ENCODE measurements around the gene SSBP3. TPM values are rescaled to one million over a fixed set of nuclear protein-coding genes. Genes with fewer than 3 reads are reported as not detected.

The SSBP3 gene
- total and polyA plus RNA-seq, 9 of the 15 experiments (the other 6 are each of a cell fraction or from before 2014, with no cell fraction given), result 8.7 to 108 (median 33.8) TPM

DNA sequence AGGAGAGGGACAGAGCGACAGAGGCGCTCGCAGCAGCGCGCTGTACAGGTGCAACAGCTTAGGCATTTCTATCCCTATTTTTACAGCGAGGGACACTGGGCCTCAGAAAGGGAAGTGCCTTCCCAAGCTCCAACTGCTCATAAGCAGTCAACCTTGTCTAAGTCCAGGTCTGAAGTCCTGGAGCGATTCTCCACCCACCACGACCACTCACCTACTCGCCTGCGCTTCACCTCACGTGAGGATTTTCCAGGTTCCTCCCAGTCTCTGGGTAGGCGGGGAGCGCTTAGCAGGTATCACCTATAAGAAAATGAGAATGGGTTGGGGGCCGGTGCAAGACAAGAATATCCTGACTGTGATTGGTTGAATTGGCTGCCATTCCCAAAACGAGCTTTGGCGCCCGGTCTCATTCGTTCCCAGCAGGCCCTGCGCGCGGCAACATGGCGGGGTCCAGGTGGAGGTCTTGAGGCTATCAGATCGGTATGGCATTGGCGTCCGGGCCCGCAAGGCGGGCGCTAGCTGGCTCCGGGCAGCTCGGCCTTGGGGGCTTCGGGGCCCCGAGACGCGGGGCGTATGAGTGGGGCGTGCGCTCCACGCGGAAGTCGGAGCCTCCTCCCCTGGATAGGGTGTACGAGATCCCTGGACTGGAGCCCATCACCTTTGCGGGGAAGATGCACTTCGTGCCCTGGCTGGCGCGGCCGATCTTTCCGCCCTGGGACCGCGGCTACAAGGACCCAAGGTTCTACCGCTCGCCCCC, 206.3 kb downstream of the SSBP3 start, which contains the start of the genes CYB5RL and MRPL37 (continued):
- TF ChIP-seq ZNF518B (CRISPR knock-in tag; IDR thresholded peaks at IDR 0.05), result no peak
- no peak for TF ChIP-seq BACH1 (tag; IDR thresholded peaks at IDR 0.05)
- peak; percentile 35; the same call in 1 of the 2 replicates for TF ChIP-seq MXI1 (IDR thresholded peaks at IDR 0.05; ENCODE audit: low read depth, low read length)
- TF ChIP-seq TBP (optimal IDR thresholded peaks at IDR 0.05; ENCODE audit: low read depth, low read length), result peak; percentile 91
- peak; percentile 98 for TF ChIP-seq CXXC5 (CRISPR knock-in tag; IDR thresholded peaks at IDR 0.05)
- TF ChIP-seq, protein P1, sequence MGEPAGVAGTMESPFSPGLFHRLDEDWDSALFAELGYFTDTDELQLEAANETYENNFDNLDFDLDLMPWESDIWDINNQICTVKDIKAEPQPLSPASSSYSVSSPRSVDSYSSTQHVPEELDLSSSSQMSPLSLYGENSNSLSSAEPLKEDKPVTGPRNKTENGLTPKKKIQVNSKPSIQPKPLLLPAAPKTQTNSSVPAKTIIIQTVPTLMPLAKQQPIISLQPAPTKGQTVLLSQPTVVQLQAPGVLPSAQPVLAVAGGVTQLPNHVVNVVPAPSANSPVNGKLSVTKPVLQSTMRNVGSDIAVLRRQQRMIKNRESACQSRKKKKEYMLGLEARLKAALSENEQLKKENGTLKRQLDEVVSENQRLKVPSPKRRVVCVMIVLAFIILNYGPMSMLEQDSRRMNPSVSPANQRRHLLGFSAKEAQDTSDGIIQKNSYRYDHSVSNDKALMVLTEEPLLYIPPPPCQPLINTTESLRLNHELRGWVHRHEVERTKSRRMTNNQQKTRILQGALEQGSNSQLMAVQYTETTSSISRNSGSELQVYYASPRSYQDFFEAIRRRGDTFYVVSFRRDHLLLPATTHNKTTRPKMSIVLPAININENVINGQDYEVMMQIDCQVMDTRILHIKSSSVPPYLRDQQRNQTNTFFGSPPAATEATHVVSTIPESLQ (CRISPR knock-in tag; IDR thresholded peaks at IDR 0.05), result 0 out of 2 replicates have a peak, but pooled peaks have one; percentile 33
- peak; percentile 66; the same call in 1 of the 2 replicates for TF ChIP-seq ZC3H11A (IDR thresholded peaks at IDR 0.05; ENCODE audit: low read depth, low read length)
- TF ChIP-seq, protein P2, sequence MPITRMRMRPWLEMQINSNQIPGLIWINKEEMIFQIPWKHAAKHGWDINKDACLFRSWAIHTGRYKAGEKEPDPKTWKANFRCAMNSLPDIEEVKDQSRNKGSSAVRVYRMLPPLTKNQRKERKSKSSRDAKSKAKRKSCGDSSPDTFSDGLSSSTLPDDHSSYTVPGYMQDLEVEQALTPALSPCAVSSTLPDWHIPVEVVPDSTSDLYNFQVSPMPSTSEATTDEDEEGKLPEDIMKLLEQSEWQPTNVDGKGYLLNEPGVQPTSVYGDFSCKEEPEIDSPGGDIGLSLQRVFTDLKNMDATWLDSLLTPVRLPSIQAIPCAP (CRISPR knock-in tag; IDR thresholded peaks at IDR 0.05; ENCODE audit: borderline replicate concordance), result no peak
- peak; percentile 75 to 79 for TF ChIP-seq NRF1 (conservative IDR thresholded peaks at IDR 0.05 in 1 of 2, IDR thresholded peaks at IDR 0.05 in 1 of 2)
- TF ChIP-seq CBX1 (IDR thresholded peaks at IDR 0.05; ENCODE audit: low read depth), result peak; percentile 51; the same call in 1 of the 2 replicates
- no peak for TF ChIP-seq ZBTB11 (CRISPR knock-in tag; IDR thresholded peaks at IDR 0.05)
- TF ChIP-seq DIDO1 (tag; IDR thresholded peaks at IDR 0.05; ENCODE audit: low read depth), result peak; percentile 90
- TF ChIP-seq TFE3 (CRISPR knock-in tag; IDR thresholded peaks at IDR 0.05), result no peak
